ENCODE results near the gene RNF223.
A peak's percentile ranks its signal among the peaks of the same experiment; 100 is the strongest.

Gene RNF223

GRCh38 chr1:1073743-1074587, at the start of gene RNF223:
Gene RNF223, minus strand, starts transcription at chr1:1074306. Its CDS starts 1,740 bp downstream, at chr1:1072566.
- no peak for DNase-seq

- DNase-seq = peak; percentile 40
These were observed 48.9 kb upstream of the RNF223 start for GRCh38 chr1:1122981-1123480.

- DNase-seq = peak; percentile 82
These were observed 48.1 kb upstream of the RNF223 start for GRCh38 chr1:1122078-1122811.

GRCh38 chr1:1121611-1122077, 47.5 kb upstream of the RNF223 start:
- DNase-seq = no peak

- peak; percentile 88 for DNase-seq
These were observed 46.9 kb upstream of the RNF223 start for GRCh38 chr1:1120866-1121591.

GRCh38 chr1:1120096-1120495, 46.0 kb upstream of the RNF223 start:
- DNase-seq = no peak

- peak; percentile 75 for DNase-seq
These were observed 45.3 kb upstream of the RNF223 start for GRCh38 chr1:1119272-1119890.

- no peak for DNase-seq
These were observed 44.7 kb upstream of the RNF223 start for GRCh38 chr1:1118876-1119220.

- no peak for DNase-seq
These were observed 44.1 kb upstream of the RNF223 start for GRCh38 chr1:1118011-1118875.

GRCh38 chr1:1117469-1117831, 43.3 kb upstream of the RNF223 start:
- no peak for DNase-seq

GRCh38 chr1:1116701-1117468, 42.8 kb upstream of the RNF223 start:
- DNase-seq = peak; percentile 35

GRCh38 chr1:1115786-1116700, 41.9 kb upstream of the RNF223 start, which contains the start of gene C1orf159:
Gene C1orf159, minus strand, starts transcription at chr1:1116089. Its CDS starts 24,546 bp downstream, at chr1:1091543.
- DNase-seq = peak; percentile 99

- DNase-seq = no peak
These were observed 41.2 kb upstream of the RNF223 start for GRCh38 chr1:1115136-1115785.

GRCh38 chr1:1114431-1114830, 40.3 kb upstream of the RNF223 start:
- no peak for DNase-seq

- DNase-seq = no peak
These were observed 38.3 kb upstream of the RNF223 start for GRCh38 chr1:1112237-1112985.

- no peak for DNase-seq
These were observed 37.6 kb upstream of the RNF223 start for GRCh38 chr1:1111516-1112236.

- no peak for DNase-seq
These were observed 36.5 kb upstream of the RNF223 start for GRCh38 chr1:1110561-1110971.

GRCh38 chr1:1109743-1110142, 35.6 kb upstream of the RNF223 start:
- DNase-seq = no peak
